Lower lobe of right lung (tissue), 2 donors: ENCODE results near the gene BRD7. TPM values are rescaled to one million over a fixed set of nuclear protein-coding genes. Genes with fewer than 3 reads are reported as not detected.
A peak's percentile ranks its signal among the peaks of the same experiment; 100 is the strongest.

Experiments
- ATAC-seq, 2 donors: fragments of 200-7000 bp; cut with Tn5 transposase; one replicate each; pipeline ENCODE4 v1.9.1; 2020 to 2022; ENCODE audit warnings: mild to moderate bottlenecking in 2 of 2, moderate library complexity in 2 of 2
- DNase-seq: peaks from one replicate; pipeline ENCODE4 v3.0.0-alpha.2; 2020
- H3K27ac ChIP-seq: fragments of 200-600 bp; one replicate; pipeline ENCODE4 v1.8.0; 2022
- H3K27me3 ChIP-seq: fragments of 200-600 bp; one replicate; pipeline ENCODE4 v1.8.0; 2022; ENCODE audit warnings: low read depth
- H3K36me3 ChIP-seq: fragments of 200-600 bp; one replicate; pipeline ENCODE4 v1.8.0; 2022; ENCODE audit warnings: mild to moderate bottlenecking
- H3K4me1 ChIP-seq: fragments of 200-600 bp; one replicate; pipeline ENCODE4 v1.8.0; 2022
- H3K4me3 ChIP-seq: fragments of 200-600 bp; one replicate; pipeline ENCODE4 v1.8.0; 2022; ENCODE audit warnings: mild to moderate bottlenecking
- H3K9me3 ChIP-seq: fragments of 200-600 bp; one replicate; pipeline ENCODE4 v1.8.0; 2022
- CTCF ChIP-seq: fragments of 200-600 bp; IDR thresholded peaks from one replicate; pipeline ENCODE4 v1.8.0; 2022; ENCODE audit warnings: antibody characterized with exemption, mild to moderate bottlenecking
- intact Hi-C: fragments of 100-400 bp; cut with DNase I; formaldehyde crosslinking; loops from one replicate; pipeline ENCODE4 v1.11.0; 2022
- total RNA-seq: library from RNA; stranded (reverse); fragmentation: NEBNext Ultra II Directional; extraction: Animal tissue kit (Norgen Biotek cat#: 25700); gene quantifications from one replicate; pipeline ENCODE4 v1.2.1, GENCODE V29; 2021
- donor health status: DM: no; HTN: yes; CAD: no; lungs with severe emphysema.

The BRD7 gene
- total RNA-seq, 1 donor from 2014 or later = 76.3 TPM

- ATAC-seq (no peak), DNase-seq (peak; percentile 46)
- H3K27me3 ChIP-seq = no peaks in the 10 kb centered on the region
- H3K36me3 ChIP-seq = peaks cover 87% of the 10 kb centered on the region
- no peak for TF ChIP-seq CTCF
- H3K9me3 ChIP-seq = no peaks in the 10 kb centered on the region
- intact Hi-C loops = no loop called here
- H3K27ac ChIP-seq = no peak overlapping the region
- H3K4me3 ChIP-seq = no peak overlapping the region
- H3K4me1 ChIP-seq = no peaks in the 10 kb centered on the region
Observed at GRCh38 chr16:50311891-50312501, 56.8 kb downstream of the BRD7 start.

- H3K36me3 ChIP-seq = peaks cover 87% of the 10 kb centered on the region
- intact Hi-C loops = no loop called here
Observed at GRCh38 chr16:50311134-50311528, 57.7 kb downstream of the BRD7 start.

GRCh38 chr16:50310308-50311133 lies 58.3 kb downstream of the BRD7 start:
- TF ChIP-seq CTCF = no peak
- DNase-seq = peak; percentile 43

More at GRCh38 chr16:50311134-50311528, 57.7 kb downstream of the BRD7 start:
- no peak for ATAC-seq
- no peaks in the 10 kb centered on the region for H3K27me3 ChIP-seq
- DNase-seq = no peak
- H3K4me1 ChIP-seq = no peaks in the 10 kb centered on the region
- H3K27ac ChIP-seq = no peak overlapping the region
- no peak for TF ChIP-seq CTCF
- H3K9me3 ChIP-seq = no peaks in the 10 kb centered on the region
- H3K4me3 ChIP-seq = no peak overlapping the region

GRCh38 chr16:50309527-50310307 lies 59.1 kb downstream of the BRD7 start:
- no peaks in the 10 kb centered on the region for H3K4me1 ChIP-seq
- H3K9me3 ChIP-seq = no peaks in the 10 kb centered on the region
- no peaks in the 10 kb centered on the region for H3K27me3 ChIP-seq
- H3K27ac ChIP-seq = no peak overlapping the region
- H3K4me3 ChIP-seq = no peak overlapping the region
- TF ChIP-seq CTCF = no peak
- H3K36me3 ChIP-seq = peaks cover 85% of the 10 kb centered on the region
- intact Hi-C loops = no loop called here
- ATAC-seq (no peak), DNase-seq (no peak)

More at GRCh38 chr16:50310308-50311133, 58.3 kb downstream of the BRD7 start:
- Histone ChIP-seq H3K27me3 (no peaks in the 10 kb centered on the region), H3K4me1 (no peaks in the 10 kb centered on the region), H3K36me3 (peaks cover 85% of the 10 kb centered on the region), H3K9me3 (no peaks in the 10 kb centered on the region), H3K4me3 (no peak overlapping the region), H3K27ac (no peak overlapping the region)
- intact Hi-C loops = no loop called here
- no peak for ATAC-seq

GRCh38 chr16:50309156-50309526 lies 59.6 kb downstream of the BRD7 start:
- Histone ChIP-seq H3K4me3 (no peak overlapping the region), H3K27ac (no peak overlapping the region), H3K36me3 (peaks cover 85% of the 10 kb centered on the region), H3K27me3 (no peaks in the 10 kb centered on the region), H3K4me1 (peaks cover 4% of the 10 kb centered on the region), H3K9me3 (no peaks in the 10 kb centered on the region)
- intact Hi-C loops = no loop called here
- ATAC-seq (no peak), DNase-seq (no peak)
- no peak for TF ChIP-seq CTCF
